Kasumi-1 (cell line): ENCODE measurements around the gene SLC35E1.

Experiments used
- DNase-seq, 2 experiments: peaks; one replicate each; lab custom pipeline; 2025; lab: John Stamatoyannopoulos, UW

SLC35E1 gene

DNA sequence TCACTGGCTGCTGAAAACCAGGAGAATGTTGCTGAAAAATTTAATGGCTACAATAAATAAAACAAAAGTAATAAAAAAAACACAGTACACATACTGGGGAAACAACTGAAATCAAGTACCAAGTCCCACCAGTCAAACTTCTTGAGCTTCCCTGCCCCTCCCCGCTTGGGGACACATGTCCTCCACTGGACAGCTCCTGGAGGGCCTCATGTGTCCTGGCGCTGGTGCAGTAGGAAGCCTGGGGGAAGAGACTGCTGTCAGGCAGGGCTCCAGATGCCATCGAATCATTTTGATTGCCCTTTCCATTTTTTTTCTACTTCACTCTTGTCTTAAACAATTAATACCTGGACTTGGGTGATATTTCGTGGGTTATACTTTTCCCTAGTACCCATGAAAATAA lies 26.6 kb upstream of the SLC35E1 start:
- DNase-seq = no peak

GRCh38 chr19:16596399-16596798 lies 24.2 kb upstream of the SLC35E1 start:
- no peak for DNase-seq

- no peak for DNase-seq
Observed at GRCh38 chr19:16595097-16595496, 22.9 kb upstream of the SLC35E1 start.

DNA sequence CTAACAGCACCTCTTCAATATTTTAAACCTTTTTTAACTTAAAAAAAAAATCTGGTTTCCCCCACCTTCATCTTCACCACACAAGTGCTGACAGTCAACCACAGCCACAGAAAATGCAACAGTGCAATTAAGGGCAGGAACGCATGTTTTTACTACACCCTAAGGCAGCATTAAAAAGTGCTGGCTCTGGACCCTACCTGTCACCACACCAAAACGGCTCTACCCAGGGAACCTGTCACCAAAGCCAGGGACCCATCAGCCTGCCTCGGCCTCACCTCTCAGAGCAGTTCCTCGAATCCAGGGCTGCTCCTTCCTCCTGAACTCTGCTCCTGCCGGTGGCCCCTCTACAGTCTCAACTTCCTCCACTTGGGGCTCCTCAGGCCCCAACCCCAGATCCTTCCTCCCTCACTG lies 22.5 kb upstream of the SLC35E1 start:
- peak; percentile 34 to 39 for DNase-seq

GRCh38 chr19:16594131-16594586 lies 21.9 kb upstream of the SLC35E1 start:
- DNase-seq = peak; percentile 9 to 31

- no peak for DNase-seq
Observed at GRCh38 chr19:16593181-16593580, 21.0 kb upstream of the SLC35E1 start.

DNA sequence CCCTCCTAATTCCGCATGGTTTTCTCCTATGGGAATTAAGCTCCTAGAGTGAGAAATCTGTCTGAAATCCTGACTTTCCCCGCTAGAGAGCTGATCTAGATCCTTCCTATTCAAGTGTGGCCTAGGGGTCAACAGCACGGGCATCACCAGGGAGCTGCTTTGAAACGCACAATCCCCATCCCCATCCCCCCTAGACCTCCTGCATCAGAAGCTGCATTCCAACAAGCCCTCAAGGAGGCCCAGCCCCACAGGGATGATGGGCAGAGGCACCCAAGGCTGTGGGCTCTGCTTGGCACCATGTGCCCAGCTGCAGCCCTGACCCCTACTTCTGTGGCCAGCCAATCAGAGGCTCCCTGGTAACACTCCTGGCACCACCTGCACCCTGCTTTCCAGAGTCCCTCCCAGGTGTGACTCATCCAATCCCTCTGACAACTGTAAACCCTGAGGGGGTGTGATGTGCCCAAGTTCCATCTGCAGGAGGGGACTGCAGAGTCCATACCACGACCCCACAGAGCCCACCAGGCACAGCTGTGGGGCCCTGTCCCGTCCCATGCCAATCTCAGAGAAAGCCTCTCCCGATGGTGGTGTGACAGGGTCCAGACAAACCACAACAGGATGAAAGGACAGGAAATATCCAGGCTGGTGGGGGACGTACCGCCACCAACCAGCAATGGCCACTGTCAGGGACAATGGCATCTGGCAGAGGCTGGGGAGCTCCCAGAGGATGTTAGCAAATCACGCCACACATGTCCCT lies 19.8 kb upstream of the SLC35E1 start:
- no peak for DNase-seq

- DNase-seq = no peak
Observed at GRCh38 chr19:16590876-16591802, 18.9 kb upstream of the SLC35E1 start.

DNA sequence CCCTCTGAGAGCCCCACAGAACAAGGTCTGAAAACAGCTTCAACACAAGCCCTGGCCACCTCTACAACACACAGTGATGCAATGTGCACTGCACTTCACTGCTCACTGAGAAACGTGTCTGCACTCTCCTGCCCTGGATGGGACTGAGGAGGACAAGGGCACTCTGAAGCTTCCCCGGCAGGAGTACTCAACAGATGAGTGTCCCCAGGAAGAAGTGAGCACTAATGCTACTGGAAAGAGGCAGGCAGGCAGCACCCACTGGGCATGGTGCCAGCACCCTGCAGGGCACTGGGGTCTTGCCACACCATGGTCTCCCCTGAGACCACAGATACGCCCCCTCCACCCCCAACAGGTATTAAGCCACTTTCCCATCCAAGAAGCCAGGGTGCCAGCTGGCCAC lies 17.7 kb upstream of the SLC35E1 start:
- DNase-seq = no peak

DNA sequence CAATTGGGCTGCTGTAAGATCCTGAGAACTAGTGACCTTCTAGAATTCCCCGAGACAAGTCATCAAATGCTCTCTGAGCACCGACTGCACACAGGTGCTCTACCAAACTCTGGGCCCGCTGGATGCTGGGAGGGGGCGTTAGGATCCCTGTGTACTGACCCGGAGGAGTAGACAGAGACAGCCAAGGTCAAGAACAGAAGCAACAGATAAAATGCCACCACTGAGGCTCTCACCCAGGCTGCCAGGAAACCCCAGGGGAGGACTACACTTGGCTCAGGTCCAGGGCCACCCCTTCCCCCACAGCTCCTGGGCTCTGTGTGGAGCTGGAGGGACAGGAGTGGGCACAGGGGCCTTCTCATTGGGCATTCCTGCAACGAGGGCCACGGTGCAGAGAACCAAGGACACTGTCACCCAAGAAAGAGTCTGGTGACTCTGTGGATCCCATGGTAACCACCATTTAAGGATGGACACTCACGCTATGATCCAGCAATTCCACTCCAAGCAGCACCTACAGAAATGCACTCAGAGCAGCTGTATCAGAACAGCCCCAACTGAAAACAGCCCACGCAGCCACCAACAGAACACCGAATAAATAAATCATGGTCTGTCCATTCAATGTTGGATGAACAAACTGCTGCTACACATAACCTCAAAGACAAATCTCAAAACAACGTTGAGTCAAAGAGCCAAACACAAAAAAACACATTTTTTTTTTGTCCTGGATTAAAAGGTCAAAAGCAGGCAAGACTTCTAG lies 16.8 kb upstream of the SLC35E1 start:
- no peak for DNase-seq

DNA sequence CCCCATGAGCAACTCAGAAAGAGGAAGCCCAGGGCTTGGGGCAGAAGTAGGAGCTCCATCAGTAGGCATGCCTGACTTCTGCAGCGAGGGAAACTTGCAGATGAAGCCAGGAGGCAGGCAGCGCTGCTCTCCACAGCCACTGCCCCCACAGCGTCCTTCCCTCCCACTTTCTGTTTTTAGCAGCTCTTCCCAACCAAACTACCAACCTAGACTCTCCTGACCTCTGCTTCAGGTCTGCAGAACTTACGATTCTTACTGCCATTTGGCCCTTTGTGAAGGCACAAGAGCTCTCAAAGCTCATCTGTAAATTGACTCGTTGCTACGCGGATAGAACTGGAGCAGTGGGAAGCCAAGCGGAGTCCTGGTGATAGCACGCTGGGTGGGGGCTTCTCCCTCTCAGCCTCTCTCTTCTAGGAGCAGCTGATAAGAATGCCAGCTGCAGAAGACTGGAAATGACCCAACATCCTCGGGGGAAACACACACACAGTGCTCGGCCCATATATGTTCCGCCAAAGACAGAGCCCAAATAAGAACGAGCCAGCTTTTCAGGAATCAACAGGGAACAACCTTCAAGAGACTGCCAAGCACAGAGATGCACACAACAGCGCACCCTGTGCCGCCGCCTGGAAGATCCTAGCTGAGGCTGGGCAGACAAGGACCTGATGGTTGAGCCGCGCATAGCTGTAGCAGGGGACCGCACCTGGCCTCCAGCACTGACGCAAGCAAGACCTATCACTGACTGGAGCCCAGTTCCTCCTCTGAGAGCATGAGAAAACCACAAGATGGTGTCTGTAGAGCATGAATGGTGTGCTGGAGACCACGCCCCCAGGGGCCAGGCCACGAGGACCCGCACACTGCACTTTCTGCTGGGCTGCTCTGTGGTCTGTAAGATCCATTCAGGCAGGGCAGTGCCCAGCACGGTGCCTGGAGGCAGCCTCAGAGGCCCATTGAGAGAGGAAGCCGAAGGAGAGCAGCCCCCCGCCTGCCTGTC lies 15.9 kb upstream of the SLC35E1 start:
- peak; percentile 90 to 91 for DNase-seq

GRCh38 chr19:16586991-16587832 lies 15.0 kb upstream of the SLC35E1 start:
- peak; percentile 65 to 76 for DNase-seq

- no peak for DNase-seq
Observed at GRCh38 chr19:16586477-16586871, 14.3 kb upstream of the SLC35E1 start.

DNA sequence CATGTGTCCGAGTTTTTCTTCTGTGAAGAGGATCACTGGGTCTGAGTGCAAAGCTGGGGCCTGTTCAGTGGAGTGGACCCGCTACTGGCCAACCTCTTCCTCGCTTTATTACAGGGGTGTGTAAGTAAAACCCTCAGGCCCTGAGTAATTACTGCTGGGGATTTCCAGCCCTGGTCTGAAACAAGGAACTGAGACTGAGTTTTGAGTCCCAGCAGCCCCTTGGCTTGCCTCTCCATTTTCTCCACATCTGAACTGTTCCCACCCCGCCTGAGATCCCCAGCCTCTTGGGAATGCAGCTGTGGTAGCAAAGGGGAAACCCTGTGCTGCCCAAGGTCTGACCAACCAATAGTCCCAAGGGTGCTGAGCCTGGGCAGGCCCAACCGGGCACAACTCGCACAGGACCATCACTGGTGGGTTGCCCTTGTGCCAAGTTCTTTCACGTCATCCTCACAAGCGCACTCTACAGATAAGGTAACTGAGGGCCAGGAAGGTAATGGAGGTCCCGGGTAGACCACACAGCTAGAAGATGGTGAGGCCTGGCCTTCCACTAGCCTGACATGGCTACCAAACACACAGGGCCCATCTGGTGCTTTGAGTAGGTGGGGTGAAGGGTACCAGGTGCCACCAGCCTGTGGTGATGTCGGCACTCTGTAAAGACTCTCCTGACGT lies 13.7 kb upstream of the SLC35E1 start:
- DNase-seq = no peak

DNA sequence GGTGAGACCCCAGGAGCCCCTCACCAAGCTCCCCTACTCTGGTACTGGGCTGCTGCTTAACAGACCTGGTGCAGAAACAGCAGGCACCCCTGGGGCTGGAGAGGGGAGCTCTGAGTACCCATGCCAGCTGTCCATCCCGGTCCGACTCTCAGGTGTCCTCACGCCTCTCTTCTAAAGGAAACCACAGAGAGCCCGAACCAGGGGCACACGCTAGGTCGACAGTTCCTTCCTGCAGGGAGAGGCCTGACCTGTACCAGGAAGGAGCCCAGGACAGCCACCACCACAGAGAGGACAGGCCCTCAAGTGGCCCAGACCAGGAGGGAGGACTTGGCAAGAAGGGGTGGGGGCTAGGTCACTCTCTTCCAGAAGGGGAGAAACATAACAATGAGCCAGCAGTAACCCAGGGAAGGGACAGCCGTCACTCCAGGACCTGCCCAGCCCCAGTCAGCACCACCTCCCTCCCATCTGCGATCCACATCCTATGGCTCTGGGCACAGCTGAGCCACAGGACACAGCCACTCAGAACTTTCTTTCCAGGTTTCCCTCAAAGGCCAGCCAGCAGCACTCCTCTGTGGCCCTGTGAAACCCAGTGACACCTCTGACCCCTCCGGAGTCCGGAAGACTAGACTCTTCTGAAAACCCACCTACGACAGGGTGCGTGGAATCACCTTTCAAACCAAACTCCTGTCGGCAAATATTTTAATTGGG lies 13.0 kb upstream of the SLC35E1 start:
- DNase-seq = no peak

GRCh38 chr19:16584248-16585093 lies 12.3 kb upstream of the SLC35E1 start:
- DNase-seq = peak; percentile 81 to 90

DNA sequence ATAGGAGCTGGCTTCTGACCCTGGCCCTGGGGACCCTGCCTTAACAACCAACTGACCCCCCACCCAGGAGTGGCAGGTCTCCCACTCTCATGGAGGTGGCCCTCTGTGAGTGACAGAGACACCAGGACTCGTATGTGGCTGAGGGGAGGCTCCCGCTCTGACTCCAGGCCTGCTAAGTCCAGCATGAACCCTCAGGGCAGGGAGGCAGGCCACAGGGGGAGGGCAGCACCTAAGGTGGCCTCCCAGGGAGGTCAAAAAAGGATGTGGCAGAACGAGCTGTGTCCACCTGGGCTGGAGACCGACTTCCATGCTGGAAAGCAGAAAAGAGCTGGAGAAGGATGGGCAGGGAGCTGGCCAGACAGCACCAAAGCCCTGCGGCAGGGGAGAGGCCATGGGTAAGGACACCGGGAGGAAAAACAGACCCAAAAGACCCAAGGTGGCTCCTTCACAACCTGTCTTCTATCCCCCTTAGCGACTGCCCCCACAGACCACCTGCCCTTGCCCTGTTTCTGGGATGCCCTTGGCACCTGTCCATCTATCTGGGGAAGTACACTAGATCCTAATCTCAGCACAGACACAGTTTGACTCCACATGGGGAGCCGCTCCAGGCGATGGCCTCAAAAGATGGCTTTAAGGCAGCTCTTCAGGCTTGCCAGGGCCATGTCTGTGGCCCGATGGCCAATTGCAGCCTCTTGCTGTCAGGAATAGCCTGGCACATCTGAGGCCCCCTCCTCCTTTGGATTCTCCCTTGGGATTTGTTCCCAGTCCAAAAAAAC lies 10.5 kb upstream of the SLC35E1 start:
- DNase-seq = no peak
